Non-pigmented ciliary epithelial cell (primary cell): ENCODE data around the gene IL20.

Source experiments
- DNase-seq: peaks from one replicate; pipeline ENCODE4 v3.0.0-alpha.2; 2010; ENCODE audit warnings: low read depth

The IL20 gene

GRCh38 chr1:206902702-206903101 is 37.3 kb downstream of the IL20 start:
- DNase-seq = no peak

- no peak for DNase-seq
These were observed 38.3 kb downstream of the IL20 start for GRCh38 chr1:206903687-206904086.

- DNase-seq = no peak
These were observed 39.2 kb downstream of the IL20 start for GRCh38 chr1:206904423-206905142.

GRCh38 chr1:206905295-206906164 is 40.1 kb downstream of the IL20 start:
- peak; percentile 82 for DNase-seq

GRCh38 chr1:206907304-206907991 is 42.0 kb downstream of the IL20 start:
- no peak for DNase-seq

GRCh38 chr1:206908038-206908437 is 42.6 kb downstream of the IL20 start:
- no peak for DNase-seq

- no peak for DNase-seq
These were observed 43.9 kb downstream of the IL20 start for GRCh38 chr1:206909161-206909882.

GRCh38 chr1:206909883-206910318 is 44.5 kb downstream of the IL20 start:
- no peak for DNase-seq

GRCh38 chr1:206911064-206911663 is 45.7 kb downstream of the IL20 start:
- DNase-seq = peak; percentile 32

- DNase-seq = peak; percentile 38
These were observed 47.1 kb downstream of the IL20 start for GRCh38 chr1:206912445-206913095.

- DNase-seq = no peak
These were observed 48.5 kb downstream of the IL20 start for GRCh38 chr1:206913766-206914537.

- no peak for DNase-seq
These were observed 49.8 kb downstream of the IL20 start for GRCh38 chr1:206915030-206915735.

GRCh38 chr1:206916000-206916709 is 50.7 kb downstream of the IL20 start:
- no peak for DNase-seq

- DNase-seq = no peak
These were observed 52.7 kb downstream of the IL20 start for GRCh38 chr1:206918076-206918475.
